HepG2 (cell line): ENCODE results near the gene PPP1R9B. TPM values are rescaled to one million over a fixed set of nuclear protein-coding genes. Genes with fewer than 3 reads are reported as not detected.

Source experiments
- DPF2 ChIP-seq: sonication (generic); formaldehyde crosslinking; IDR thresholded peaks from 2 replicates; pipeline ENCODE4 v1.4.0; 2020; ENCODE audit warnings: mild to moderate bottlenecking, low read depth, missing genetic modification reagents, borderline replicate concordance
- FOSL1 ChIP-seq: sonication (generic); formaldehyde crosslinking; IDR thresholded peaks from 2 replicates; pipeline ENCODE4 v1.9.0; 2021; ENCODE audit warnings: missing genetic modification reagents, borderline replicate concordance
- HES4 ChIP-seq: sonication (generic); formaldehyde crosslinking; IDR thresholded peaks from 2 replicates; pipeline ENCODE4 v1.9.0; 2021; ENCODE audit warnings: mild to moderate bottlenecking, missing genetic modification reagents, borderline replicate concordance
- HNF1B ChIP-seq: sonication (generic); formaldehyde crosslinking; IDR thresholded peaks from 2 replicates; pipeline ENCODE4 v1.5.1; 2020; ENCODE audit warnings: mild to moderate bottlenecking, moderate library complexity, missing genetic modification reagents
- HOXA7 ChIP-seq: sonication (generic); formaldehyde crosslinking; IDR thresholded peaks from 2 replicates; pipeline ENCODE4 v1.8.1; 2022; ENCODE audit warnings: mild to moderate bottlenecking, missing genetic modification reagents, moderate library complexity
- MATR3 ChIP-seq: sonication (generic); formaldehyde crosslinking; IDR thresholded peaks from 2 replicates; pipeline ENCODE4 v1.4.0; 2020; ENCODE audit warnings: missing genetic modification reagents
- NCOA1 ChIP-seq: sonication (generic); formaldehyde crosslinking; IDR thresholded peaks from 2 replicates; pipeline ENCODE4 v1.9.0; 2021; ENCODE audit warnings: missing genetic modification reagents
- POGZ ChIP-seq: sonication (generic); formaldehyde crosslinking; IDR thresholded peaks from 2 replicates; pipeline ENCODE4 v1.4.0; 2020; ENCODE audit warnings: mild to moderate bottlenecking, missing genetic modification reagents
- RBM39 ChIP-seq: fragments of 200-400 bp; formaldehyde crosslinking; IDR thresholded peaks from one replicate; pipeline ENCODE4 v1.6.1; 2018; ENCODE audit warnings: antibody characterized with exemption, mild to moderate bottlenecking, low read depth, low read length; ENCODE audit not compliant: poor library complexity, severe bottlenecking
- SIN3B ChIP-seq: fragments of 150-350 bp; IDR thresholded peaks from 2 replicates; pipeline ENCODE4 v1.6.1; 2014; ENCODE audit warnings: low read length
- SKI ChIP-seq: fragments of 450-650 bp; IDR thresholded peaks from one replicate; pipeline ENCODE4 v1.6.1; 2018; ENCODE audit warnings: mild to moderate bottlenecking; ENCODE audit not compliant: partially characterized antibody
- SNAPC5 ChIP-seq: sonication (generic); formaldehyde crosslinking; IDR thresholded peaks from 2 replicates; pipeline ENCODE4 v1.8.1; 2023; ENCODE audit warnings: mild to moderate bottlenecking, missing genetic modification reagents, borderline replicate concordance
- SP2 ChIP-seq: sonication (generic); formaldehyde crosslinking; IDR thresholded peaks from 2 replicates; pipeline ENCODE4 v1.5.1; 2020; ENCODE audit warnings: mild to moderate bottlenecking, missing genetic modification reagents
- THRA ChIP-seq: sonication (generic); formaldehyde crosslinking; IDR thresholded peaks from 2 replicates; pipeline ENCODE4 v1.4.0; 2020; ENCODE audit warnings: missing genetic modification reagents, borderline replicate concordance
- ZBTB1 ChIP-seq: sonication (generic); formaldehyde crosslinking; IDR thresholded peaks from 2 replicates; pipeline ENCODE4 v1.4.0; 2020; ENCODE audit warnings: missing genetic modification reagents, borderline replicate concordance
- ZC3H13 ChIP-seq: sonication (generic); formaldehyde crosslinking; IDR thresholded peaks from 2 replicates; pipeline ENCODE4 v1.8.1; 2023; ENCODE audit warnings: mild to moderate bottlenecking, missing genetic modification reagents, moderate library complexity
- ZFYVE20 ChIP-seq: sonication (generic); formaldehyde crosslinking; IDR thresholded peaks from 2 replicates; pipeline ENCODE4 v1.8.0; 2023; ENCODE audit warnings: low read depth, mild to moderate bottlenecking, moderate library complexity, missing genetic modification reagents, borderline replicate concordance
- ZNF232 ChIP-seq: sonication (generic); formaldehyde crosslinking; IDR thresholded peaks from 2 replicates; pipeline ENCODE4 v1.4.0; 2020; ENCODE audit warnings: missing genetic modification reagents, borderline replicate concordance
- ZNF264 ChIP-seq: sonication (generic); formaldehyde crosslinking; IDR thresholded peaks from 2 replicates; pipeline ENCODE4 v1.4.0; 2020; ENCODE audit warnings: missing genetic modification reagents
- ZNF30 ChIP-seq: sonication (generic); formaldehyde crosslinking; IDR thresholded peaks from 2 replicates; pipeline ENCODE4 v1.5.0; 2020; ENCODE audit warnings: mild to moderate bottlenecking, missing genetic modification reagents
- ZNF496 ChIP-seq: sonication (generic); formaldehyde crosslinking; IDR thresholded peaks from 2 replicates; pipeline ENCODE4 v1.8.1; 2023; ENCODE audit warnings: mild to moderate bottlenecking, moderate library complexity, missing genetic modification reagents; ENCODE audit not compliant: insufficient replicate concordance
- ZNF574 ChIP-seq: sonication (generic); formaldehyde crosslinking; IDR thresholded peaks from 2 replicates; pipeline ENCODE4 v1.4.0; 2020; ENCODE audit warnings: missing genetic modification reagents
- ZNF781 ChIP-seq: sonication (generic); formaldehyde crosslinking; IDR thresholded peaks from 2 replicates; pipeline ENCODE4 v1.5.1; 2020; ENCODE audit warnings: borderline replicate concordance, mild to moderate bottlenecking, missing genetic modification reagents; ENCODE audit errors: not compliant biosample characterization
- ZSCAN12 ChIP-seq: sonication (generic); formaldehyde crosslinking; IDR thresholded peaks from 2 replicates; pipeline ENCODE4 v1.9.0; 2021; ENCODE audit warnings: mild to moderate bottlenecking, missing genetic modification reagents
- ZSCAN29 ChIP-seq: sonication (generic); formaldehyde crosslinking; conservative IDR thresholded peaks from 2 replicates; pipeline ENCODE4 v1.4.0; 2020; ENCODE audit warnings: mild to moderate bottlenecking, missing genetic modification reagents
- polyA plus RNA-seq, 8 experiments: library from polyadenylated mRNA; depleted of rRNA in 3 of 8; stranded (reverse) in 7 of 8; unstranded in 1 of 8; fragments of >200 nt; fragmentation: Illumina TruSeq in 4 of 8; extraction: Trizol in 4 of 8; gene quantifications; 2 replicates each; pipeline versions ENCODE4 v1.2.1 to v1.2.3, GENCODE V29; 2011 to 2016; ENCODE audit warnings: low read depth in 4 of 8, missing spikeins in 1 of 8, mixed read lengths in 1 of 8; ENCODE audit not compliant: insufficient read depth in 1 of 8
- total RNA-seq, 5 experiments: library from RNA; depleted of rRNA; stranded (reverse); fragments of >200 nt; fragmentation: Illumina TruSeq; extraction: Trizol; gene quantifications; 2 replicates each; pipeline ENCODE4 v1.2.3, GENCODE V29; 2016; ENCODE audit warnings: low read depth in 1 of 5

Gene PPP1R9B
- total and polyA plus RNA-seq, 2 of the 13 experiments (the other 11 are each of a cell fraction or from before 2014, with no cell fraction given), result 9.4 to 15.8 TPM

- TF ChIP-seq ZNF781 (CRISPR knock-in tag) (peak; percentile 54), ZBTB1 (no peak), NCOA1 (CRISPR knock-in tag) (0 out of 2 replicates have a peak, but pooled peaks have one; percentile 47), ZNF496 (CRISPR knock-in tag) (no peak), FOSL1 (CRISPR knock-in tag) (no peak), ZSCAN29 (CRISPR knock-in tag) (no peak), ZNF264 (CRISPR knock-in tag) (no peak), ZNF574 (no peak), SIN3B (no peak), ZSCAN12 (CRISPR knock-in tag) (no peak), HNF1B (CRISPR knock-in tag) (no peak), HES4 (CRISPR knock-in tag) (no peak), ZNF30 (no peak), SNAPC5 (no peak), ZC3H13 (CRISPR knock-in tag) (0 out of 2 replicates have a peak, but pooled peaks have one; percentile 11), SP2 (CRISPR knock-in tag) (no peak), RBM39 (no peak), DPF2 (CRISPR knock-in tag) (no peak), HOXA7 (no peak), THRA (CRISPR knock-in tag) (0 out of 2 replicates have a peak, but pooled peaks have one; percentile 25), ZFYVE20 (CRISPR knock-in tag) (no peak), ZNF232 (CRISPR knock-in tag) (no peak), SKI (no peak), MATR3 (no peak), POGZ (CRISPR knock-in tag) (no peak)
These were observed 36.7 kb downstream of the PPP1R9B start (continued) for GRCh38 chr17:50113624-50114320.
